GM19438 (cell line): Measurements from ENCODE around the gene ATP12A.
A peak's percentile ranks its signal among the peaks of the same experiment; 100 is the strongest.

Source experiments
- ATAC-seq: cut with Tn5 transposase; IDR thresholded peaks from one replicate; pipeline ENCODE4 v1.9.1; 2021; ENCODE audit warnings: low read depth; ENCODE audit not compliant: unreplicated experiment

The ATP12A gene

DNA sequence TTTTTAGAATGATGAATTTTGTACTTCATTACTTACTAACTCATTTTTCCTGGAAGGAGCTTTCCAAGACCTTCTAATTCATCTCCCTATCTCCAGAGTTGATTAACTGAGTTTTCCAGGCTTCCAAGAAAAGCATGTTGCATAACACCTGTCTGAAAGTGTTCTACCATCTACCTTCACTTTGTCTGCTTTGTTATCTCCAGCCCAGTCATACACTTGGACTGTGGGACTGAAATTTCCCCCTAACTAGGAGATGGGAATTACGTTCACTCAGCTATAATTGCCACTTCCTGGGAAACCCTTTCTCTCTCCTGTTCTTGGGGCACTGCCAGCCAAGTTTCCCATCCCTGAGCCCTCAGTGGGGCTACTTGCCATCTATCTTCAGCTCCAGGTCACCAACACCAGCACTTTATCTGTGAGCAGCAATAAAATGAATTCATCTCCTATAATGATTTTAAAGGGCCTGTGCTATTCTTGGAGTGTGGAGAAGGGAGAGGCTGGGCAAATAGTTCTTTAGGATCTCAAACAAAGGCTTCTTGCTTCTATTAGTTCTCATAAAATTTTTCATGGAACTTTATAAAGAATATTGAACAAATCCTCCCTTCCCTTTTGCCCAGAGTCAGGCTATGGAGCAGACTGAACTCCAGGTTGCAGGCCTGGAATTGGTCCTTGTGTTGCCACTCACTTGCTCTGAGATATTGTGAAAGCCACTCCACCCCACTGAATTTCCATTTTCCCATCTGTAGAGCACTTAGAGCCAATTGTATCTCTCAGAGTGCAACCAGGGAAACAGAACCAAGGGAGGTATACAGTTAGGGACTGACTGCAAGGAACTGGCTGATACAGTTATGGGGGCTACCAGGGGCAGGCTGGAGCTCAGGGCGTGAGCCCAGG, 17.8 kb upstream of the ATP12A start:
- no peak for ATAC-seq

DNA sequence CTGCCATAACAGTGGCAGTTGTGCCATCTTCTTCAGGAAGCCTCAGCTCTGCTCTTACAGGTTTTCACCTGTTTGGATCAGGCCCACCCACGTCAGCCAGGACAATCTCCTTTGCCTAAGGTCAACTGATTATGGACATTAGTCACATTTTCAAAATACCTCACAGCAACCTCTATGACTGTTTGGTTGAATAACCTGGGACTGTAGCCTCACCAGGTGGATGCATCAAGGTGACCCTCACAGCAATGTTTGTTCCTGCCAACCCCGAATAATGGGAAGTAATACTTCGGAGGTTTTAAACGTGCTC, 17.2 kb upstream of the ATP12A start:
- ATAC-seq: no peak

DNA sequence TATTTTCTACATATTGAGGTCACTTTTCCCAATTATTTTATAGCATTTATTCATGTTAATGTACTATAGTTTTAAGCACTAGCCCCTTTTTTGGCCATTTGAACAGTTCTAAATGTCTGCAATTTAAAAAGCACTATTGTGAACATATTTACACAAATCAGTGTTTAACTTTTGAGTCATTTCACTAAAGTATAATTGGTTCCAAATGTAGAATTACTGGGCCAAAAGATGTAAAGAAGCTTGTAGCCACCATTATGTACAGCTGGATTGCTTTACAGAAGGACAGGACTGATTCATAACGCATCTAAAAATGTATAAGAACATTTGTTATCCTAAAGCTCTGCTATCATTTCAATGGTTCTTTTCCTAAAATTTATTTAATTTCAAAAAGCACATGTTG, 16.6 kb upstream of the ATP12A start:
- ATAC-seq: no peak

DNA sequence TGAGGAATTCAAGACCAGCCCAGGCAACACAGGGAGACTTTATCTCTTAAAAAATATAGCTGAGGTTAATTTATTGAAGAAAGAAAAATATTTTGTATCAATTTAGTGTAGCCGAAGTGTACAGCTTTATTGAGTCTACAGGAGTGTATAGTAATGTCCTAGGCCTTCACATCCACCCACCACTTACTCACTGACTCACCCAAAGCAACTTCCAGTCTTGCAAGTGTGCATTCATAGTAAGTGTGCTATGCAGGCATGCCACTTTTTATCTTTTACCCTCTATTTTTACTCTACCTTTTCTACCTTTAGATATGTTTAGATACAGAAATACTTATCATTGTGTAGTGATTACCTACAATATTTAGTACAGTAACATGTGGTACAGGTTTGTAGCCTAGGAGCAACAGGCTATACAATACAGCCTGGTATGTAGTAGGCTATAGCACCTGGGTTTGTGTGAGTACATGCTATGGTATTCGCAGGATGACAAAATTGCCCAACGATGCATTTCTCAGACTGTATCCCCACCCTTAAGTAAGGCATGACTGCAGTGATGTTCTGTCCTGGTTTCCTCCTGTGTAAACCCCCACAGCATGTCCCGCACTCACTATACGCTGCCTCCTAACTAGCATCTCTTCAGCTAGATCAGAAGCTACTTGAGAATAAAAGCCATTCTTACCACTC, 15.3 kb upstream of the ATP12A start:
- ATAC-seq: no peak

- no peak for ATAC-seq
Measured at GRCh38 chr13:24668511-24668910, 11.7 kb upstream of the ATP12A start.

DNA sequence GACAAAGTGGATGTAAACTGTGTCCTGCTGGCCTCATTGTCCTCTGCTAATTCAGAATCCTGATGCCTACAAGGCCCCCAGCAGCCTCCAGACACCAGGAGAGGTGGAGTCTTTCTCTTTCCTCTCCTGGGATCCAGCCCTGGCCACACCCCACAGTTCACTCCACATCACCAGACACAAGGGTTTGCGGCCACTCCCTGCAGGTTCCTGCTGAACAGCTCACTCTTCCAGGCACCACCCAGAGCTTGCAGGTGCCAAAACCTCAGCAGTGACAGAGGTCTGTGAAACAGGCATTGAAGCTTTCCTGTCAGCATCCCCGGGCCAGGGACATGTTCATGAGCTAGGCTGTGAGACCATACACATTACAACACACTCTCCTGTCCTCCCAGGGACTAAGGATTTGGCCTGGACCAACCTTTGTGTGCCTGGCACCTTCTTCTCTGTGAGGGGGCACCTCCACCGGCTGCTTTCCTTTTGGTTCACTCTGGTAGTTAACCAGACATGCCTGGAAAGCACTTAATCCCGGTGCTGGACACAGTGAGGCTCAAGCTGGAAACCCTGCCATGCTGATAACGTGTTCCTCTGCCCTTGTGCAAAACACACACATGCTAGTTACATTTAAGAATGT, 11.1 kb upstream of the ATP12A start:
- ATAC-seq: no peak

GRCh38 chr13:24670174-24670573, 10.0 kb upstream of the ATP12A start:
- no peak for ATAC-seq

- ATAC-seq: no peak
Measured at GRCh38 chr13:24670961-24671381, 9.2 kb upstream of the ATP12A start.

DNA sequence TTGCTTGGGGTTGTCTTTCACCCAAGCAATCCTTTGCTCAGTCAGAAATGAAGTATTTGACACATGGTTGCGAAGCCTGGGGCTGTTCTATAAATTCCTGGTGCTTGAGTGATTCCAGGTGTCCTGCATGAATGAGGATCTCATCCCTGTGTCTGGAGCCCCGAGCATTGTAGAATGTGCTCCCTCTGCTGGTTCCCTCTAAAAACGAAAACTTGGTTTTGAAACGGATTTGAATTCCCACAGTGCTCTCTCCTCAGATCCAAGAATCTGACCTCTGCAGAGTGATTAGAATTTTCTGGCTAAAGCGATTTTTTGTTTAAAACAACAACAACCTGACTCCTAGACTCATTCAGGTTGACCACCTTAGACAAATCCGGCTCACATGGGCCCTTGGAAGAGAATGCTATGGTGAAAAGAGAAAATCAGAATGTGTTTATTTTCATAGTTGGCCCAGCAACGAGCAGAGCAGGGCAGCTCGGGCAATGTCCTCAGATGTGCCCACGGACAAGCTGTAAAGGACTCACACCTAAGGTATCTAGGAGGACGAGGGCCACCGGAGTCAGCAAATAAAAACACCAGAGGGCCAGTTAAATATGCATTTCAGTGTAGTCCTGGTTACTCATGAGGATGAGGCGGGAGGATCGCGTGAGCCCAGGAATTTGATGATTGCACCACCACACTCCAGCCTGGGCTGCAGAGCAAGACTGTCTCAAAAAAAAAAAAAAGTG, 8.7 kb upstream of the ATP12A start:
- ATAC-seq: no peak

DNA sequence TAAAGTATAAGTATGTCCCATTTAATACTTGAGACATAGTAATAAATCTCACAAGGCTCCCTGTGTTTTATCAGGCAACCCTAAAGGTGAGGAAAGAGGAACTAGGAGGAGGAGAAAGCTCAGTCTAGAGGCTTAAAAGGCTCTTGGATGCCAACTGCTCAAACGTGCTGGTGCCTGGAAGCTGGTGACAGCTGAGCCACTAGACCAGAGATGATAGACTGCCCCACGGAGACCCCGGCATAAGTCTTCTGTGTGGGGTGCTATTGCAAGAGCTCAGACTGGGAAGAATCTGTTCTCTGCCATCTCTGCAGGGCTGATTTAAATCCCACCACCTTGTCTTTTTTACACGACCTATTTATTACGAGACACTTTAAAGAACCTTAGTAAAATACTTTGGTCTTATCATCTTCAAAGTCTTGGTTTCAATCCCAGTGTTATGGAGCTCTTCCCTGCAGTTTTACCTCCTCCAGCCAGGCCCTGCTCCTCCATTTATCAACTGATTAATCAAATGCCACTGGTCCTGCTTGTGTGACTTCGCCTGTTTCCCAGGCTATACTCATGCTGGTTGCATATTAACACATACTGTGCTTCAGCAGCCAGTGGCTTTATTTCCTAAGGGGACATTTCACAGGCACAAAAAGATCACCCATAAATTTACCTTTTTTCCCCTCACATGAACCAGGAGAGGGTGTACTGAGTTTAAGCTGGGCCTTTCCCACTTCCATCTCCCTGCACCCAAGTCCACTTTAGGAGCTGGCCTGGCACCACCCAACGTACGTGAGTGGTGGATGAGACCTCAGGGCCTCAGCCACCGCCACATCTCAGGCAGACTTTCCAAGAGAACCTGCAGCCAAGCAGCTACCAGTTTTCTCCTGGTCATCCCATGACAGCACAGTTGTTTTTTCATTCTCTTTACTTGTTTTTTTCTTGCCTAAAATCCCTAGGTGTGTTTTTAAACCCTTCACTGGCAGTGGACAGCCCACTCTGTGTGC, 7.8 kb upstream of the ATP12A start:
- no peak for ATAC-seq

DNA sequence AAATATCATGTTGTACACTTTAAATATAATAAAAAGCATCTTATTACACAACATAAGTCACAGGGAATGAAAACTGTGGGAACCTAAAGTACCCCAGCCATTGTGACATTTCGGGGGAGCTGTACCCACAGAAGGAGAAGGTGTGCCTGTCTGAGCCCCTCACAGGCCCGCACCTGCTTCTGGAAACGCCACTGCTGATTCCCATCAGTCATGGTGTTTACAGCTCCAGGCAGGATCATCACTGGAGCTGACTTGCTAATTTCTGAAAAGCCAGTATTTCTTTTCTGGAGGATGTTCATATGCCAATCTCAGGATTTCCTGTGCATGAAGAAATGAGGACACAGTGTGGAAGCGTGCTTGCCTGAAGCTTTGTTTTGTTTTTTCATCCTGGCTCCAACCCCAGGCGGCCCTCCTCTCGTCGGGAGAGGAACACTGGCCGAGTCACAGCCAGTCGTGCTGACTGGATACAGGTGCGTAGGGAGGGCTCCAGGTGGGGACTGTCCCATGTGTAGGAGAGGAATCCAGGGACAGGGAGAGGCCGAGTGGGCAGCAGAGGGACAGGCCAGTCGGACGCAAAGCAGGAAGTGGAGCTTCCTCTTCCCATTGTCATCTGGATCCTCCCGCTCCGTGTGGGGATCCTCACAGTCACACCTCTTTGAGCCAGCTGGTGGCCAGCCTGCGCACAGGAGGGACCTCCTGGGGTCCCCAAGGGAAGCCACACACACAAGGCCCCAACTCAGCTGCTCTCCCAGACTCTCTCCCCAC, 4.2 kb upstream of the ATP12A start:
- no peak for ATAC-seq

DNA sequence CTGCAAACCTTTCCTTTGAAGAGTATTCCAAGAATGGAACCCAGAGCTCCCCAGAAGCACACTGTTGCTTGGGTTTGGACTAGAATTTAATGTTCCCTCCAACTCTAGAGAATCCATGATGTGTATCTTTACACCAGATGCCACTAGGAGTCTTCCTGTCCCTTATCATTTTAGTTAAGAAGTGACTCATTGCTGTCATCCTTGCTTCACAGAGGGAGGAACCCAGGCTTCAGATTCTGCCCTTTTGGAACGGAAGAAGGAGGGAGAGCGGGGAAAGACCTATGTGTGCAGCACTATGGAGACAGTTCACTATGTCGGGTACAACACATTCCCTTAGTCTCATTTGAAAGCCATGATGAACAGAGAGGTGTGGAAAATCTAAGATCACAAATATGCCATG, 2.1 kb upstream of the ATP12A start:
- ATAC-seq: no peak

- ATAC-seq: no peak
Measured at GRCh38 chr13:24679686-24680085, 522 bp upstream of the ATP12A start.

DNA sequence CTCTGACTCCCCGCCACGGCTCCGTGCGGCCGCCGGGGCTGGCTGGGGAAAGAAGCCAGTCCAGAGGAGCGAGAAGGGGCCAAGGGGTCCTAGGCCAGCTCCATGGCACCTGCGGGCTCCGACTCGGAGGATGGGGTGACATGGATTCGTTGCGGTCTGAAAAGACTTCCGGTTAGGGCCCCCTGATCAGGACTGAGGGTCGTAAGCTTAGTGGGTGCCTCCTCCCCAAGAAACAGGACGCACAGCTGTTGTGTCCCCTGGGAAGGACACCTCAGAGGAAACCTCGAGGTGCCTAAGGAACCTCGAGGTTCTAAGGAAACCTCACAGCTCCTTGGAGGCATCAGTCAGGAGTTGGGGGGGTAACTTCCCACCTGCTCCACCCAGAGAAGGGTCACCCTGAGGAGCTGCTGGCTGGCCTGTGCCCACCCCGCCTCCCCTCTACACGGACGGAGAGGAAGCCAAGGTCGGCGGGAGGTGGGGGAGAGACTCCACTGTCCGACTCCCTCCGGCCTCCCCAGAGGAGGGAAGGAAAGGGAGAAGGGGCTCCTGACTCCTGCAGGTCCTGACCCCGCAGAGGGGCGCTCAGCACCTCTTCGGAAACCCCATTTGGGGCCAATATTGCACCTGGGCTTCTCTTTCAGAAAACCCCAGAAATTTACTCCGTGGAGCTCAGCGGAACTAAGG, 855 bp downstream of the ATP12A start:
- no peak for ATAC-seq

GRCh38 chr13:24681930-24682329, 1.7 kb downstream of the ATP12A start:
- no peak for ATAC-seq

GRCh38 chr13:24682353-24682752, 2.1 kb downstream of the ATP12A start:
- ATAC-seq: no peak

- no peak for ATAC-seq
Measured at GRCh38 chr13:24683351-24683750, 3.1 kb downstream of the ATP12A start.

DNA sequence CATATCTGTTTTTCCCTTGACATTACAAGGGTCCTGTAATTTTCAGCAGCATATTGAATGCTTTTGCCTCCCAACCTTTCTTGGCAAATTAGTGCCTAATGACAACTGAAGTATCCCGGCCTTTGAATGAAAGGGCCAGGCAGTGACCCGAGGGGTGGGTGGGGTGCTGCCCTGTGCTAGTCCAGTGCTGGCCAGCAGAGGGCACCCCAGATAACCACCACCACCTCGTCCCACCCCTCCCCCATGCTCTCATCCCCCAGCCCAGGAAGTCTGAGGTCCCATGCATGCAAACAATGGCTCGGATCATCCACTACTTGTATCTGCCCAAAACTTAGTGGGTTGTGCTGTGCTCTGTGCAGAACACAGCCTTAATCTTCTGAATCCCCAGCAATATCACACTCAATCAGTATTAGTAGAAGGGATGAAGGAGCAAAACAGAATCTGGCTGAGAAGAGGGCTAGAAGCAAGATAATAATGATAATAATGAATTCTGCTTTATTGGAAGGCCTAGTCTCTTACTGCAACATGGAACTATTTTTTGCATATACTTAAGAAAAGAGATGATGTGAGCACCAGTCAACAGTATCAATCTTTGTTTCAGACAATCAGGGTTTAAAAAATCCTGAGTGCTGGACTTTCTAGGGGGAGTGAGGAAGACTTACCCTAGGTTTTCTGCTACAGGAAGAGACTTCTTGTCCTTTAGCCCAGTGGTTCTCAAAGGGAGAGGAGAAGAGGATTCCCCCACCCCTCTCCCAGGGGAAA, 3.8 kb downstream of the ATP12A start:
- peak; percentile 69 for ATAC-seq
